GM12891 (cell line): Measurements from ENCODE around the gene UBAP1L.
"Not testable (repeated sequence)": the region's sequence is repeated elsewhere in the genome, so short reads cannot be mapped to it uniquely, and the experiment has no call there.

Source experiments
- DNase-seq: peaks from one replicate; pipeline ENCODE4 v3.0.0; 2011; ENCODE audit warnings: low spot score; ENCODE audit not compliant: insufficient read length
- FAIRE-seq: peaks from 2 replicates; lab custom pipeline; 2011; peaks lifted over from hg19 to GRCh38; lab: Jason Lieb, UNC
- PAX5 ChIP-seq: IDR thresholded peaks from 2 replicates; pipeline ENCODE4 v1.6.1; 2011; ENCODE audit warnings: low read length, moderate library complexity, mild to moderate bottlenecking; ENCODE audit not compliant: insufficient read depth, severe bottlenecking
- POLR2A ChIP-seq: IDR thresholded peaks from 2 replicates; pipeline ENCODE4 v1.6.1; 2011; ENCODE audit warnings: low read depth, low read length, control low read depth
- POLR2AphosphoS5 ChIP-seq: IDR thresholded peaks from 2 replicates; pipeline ENCODE4 v1.6.1; 2011; ENCODE audit warnings: low read depth, low read length, control low read depth
- POU2F2 ChIP-seq: IDR thresholded peaks from 2 replicates; pipeline ENCODE4 v1.6.1; 2011; ENCODE audit warnings: low read depth, mild to moderate bottlenecking, control low read depth, low read length, moderate library complexity
- SPI1 ChIP-seq: IDR thresholded peaks from 2 replicates; pipeline ENCODE4 v1.6.1; 2011; ENCODE audit warnings: low read depth, low read length, control low read depth
- TAF1 ChIP-seq: IDR thresholded peaks from 2 replicates; pipeline ENCODE4 v1.6.1; 2011; ENCODE audit warnings: low read depth, low read length, control low read depth

The UBAP1L gene

DNA sequence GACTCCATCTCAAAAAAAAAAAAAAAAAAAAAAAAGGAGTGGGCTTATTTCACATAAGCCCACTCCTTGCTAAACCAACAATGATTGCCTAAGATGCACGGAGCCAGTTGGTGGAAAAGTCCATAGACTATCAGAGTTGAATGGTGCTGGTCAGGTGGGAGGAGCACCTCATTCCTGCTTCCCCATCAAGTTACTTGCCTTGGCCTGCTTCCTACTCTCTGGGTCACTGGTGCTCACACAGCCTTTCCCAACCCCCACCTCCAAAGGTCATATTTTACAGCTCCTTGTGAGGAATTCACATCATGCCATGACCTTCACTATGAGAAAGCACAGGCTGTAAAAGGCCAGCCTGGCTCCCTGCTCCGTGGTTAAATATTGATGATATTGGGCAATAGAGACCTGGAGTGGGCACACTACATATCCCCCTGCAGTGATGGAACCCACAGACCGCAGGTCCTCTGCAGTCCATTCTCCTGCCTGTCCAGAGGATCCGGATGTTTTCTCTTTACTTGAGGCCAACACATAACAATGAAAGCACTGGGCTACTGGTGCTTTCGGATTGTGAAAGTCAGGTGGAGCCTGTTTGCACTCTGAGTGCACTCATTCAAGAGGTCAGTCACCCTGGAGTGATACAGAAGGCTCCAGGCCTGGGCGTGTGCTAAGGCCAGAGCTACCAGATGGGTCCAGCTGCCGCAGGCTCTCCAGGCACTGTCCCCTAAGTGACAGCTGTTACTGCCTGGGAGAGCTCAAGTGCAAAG, 70.1 kb downstream of the UBAP1L start, which contains the start of gene SLC51B:
TSS of gene SLC51B (plus strand) at position 664 of the 758 bp plus-strand sequence. CDS start 4,618 bp downstream, outside the sequence.
- no peak for DNase-seq
- TF ChIP-seq PAX5 = no peak
- no peak for TF ChIP-seq SPI1
- no peak for TF ChIP-seq POLR2AphosphoS5
- no peak for TF ChIP-seq TAF1
- no peak for TF ChIP-seq POLR2A
- no peak for TF ChIP-seq POU2F2
- no peak for FAIRE-seq

DNA sequence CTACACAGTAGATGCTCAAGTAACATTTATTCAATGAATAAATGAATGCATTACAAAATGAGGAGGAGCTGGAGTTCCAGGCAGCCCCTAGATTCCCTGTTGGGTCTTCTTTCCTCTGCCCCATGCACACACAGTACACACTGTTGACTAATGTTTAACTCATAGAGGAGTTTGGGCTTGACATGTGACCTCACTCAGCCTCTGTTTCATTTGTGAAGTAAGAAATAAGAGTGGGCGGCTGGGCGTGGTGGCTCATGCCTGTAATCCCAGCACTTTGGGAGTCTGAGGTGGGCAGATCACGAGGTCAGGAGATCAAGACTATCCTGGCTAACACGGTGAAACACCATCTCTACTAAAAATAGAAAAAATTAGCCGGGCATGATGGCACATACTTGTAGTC, 70.8 kb downstream of the UBAP1L start:
- DNase-seq, FAIRE-seq: not testable (repeated sequence)

DNA sequence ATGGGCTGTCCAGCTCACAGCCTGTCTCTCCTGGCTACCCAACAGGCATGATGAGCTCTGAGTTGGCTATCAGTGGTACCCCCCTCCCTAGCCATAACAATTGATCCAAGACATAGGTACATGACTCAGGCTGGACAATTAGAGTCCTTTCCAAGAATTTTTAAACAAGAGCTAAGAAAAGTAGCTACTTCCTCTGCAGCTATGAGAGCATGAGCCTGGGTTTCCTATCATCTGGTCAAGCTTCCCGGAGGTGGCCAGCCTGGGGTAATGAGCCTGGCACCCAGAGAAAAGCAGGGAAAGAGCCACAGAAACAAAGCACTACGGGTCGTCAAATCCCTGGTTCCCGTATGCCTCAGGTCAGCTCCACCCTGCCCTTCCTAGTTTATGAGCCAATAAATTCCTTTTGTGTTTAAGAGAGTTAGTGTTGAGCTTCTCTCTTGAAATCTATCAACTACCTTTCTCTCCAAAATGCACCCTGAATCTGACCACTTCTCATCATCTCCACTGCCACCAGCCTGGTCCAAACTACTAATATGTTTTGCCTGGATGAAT, 72.1 kb downstream of the UBAP1L start:
- TF ChIP-seq POLR2A (no peak), PAX5 (no peak), SPI1 (no peak), TAF1 (no peak)
- no peak for FAIRE-seq

More for the DNA sequence above, 72.1 kb downstream of the UBAP1L start:
- no peak for DNase-seq
